Activated naive CD4-positive, alpha-beta T cell treated with Interleukin-2 at 50 U/mL for 16 hours (primary cell): ENCODE measurements around the gene DGCR8.

Experiments
- DNase-seq: peaks from one replicate; pipeline ENCODE4 v3.0.0-alpha.2; 2020

The DGCR8 gene

DNA sequence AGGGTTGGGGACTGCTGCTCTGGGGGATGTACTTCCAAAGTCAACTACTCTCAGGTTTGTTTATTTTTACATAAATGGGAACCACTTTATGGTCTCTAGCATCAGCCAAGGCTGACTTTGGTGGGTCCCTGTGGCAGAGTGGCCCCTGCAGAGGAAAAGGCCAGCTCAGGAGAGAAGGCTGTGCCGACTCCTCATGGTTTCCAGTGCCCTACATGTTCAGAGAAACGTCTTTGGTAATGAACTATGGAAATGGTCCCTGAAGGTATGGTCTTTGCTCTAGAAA is 48.5 kb downstream of the DGCR8 start:
- no peak for DNase-seq

DNA sequence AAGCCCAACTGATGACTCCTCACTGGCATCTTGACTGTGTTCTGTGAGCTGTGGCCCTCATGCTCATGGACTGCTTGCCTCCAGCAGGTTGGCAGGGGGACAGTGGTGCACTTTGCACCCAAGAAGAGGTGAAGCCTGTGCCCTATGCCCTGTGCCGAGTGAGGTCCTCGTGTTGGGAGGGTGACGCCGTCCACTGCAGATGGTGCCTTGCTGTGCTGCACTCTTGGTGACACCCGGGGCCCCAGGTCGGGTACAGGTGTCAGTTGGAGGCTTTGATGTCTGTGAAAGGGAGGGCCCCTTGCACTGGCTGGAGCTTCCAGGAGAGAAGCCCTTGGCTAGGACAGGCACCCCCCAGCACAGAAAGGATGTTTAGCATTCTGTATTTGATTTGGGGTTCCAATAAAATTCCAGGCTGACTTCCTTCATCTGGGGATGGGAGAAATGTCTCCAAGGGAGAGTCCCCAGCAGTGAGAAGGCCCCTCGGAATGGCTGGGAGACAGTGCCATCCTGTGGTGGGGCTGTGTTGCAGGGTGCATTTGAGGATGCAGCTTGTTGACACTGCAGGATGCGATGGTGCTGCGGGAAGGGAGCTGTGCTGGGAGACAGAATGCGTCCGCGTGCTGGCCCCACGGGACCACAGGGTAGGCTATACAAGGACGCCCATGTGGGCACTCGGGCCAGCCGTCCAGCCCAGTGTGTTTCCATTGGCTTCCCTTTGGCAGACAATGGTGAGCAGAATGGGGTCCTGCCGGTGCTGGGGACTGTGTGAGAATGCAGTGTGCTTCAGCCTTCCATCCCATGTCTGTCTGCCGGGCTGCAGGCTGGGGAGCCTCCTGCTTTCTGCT is 49.1 kb downstream of the DGCR8 start:
- peak; percentile 63 for DNase-seq

DNA sequence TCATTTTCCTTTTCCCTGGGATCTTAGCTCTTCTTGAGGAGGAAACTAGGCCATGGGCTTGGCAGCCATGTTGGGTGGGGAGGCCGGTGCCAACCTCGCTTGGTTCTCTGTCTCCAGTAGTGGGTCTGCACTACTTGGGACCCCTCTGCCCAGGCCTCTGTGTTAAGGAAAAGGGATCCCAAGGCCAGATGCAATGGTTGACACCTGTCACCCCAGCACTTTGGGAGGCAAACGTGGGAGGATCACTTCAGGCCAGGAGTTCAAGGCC is 49.6 kb downstream of the DGCR8 start:
- no peak for DNase-seq

GRCh38 chr22:20130319-20130718 is 50.3 kb downstream of the DGCR8 start:
- peak; percentile 16 for DNase-seq

GRCh38 chr22:20130731-20131596 is 50.9 kb downstream of the DGCR8 start:
- DNase-seq, result peak; percentile 81

DNA sequence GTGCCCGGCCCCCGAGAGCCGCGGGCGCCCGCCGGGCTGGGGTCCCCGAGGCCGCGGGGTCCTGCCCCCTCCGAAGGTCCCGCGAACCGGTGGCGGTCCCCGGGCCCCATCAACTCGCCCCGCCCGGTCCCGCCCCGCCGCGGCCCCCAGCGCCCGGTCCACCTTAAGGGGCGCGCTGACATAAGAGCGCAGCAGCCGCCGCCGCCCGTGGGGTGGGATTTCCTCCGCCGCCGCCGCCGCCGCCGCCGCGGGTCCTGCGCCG is 51.5 kb downstream of the DGCR8 start, which contains the start of gene ZDHHC8:
Gene ZDHHC8, plus strand, starts transcription at position 208 of the 262 bp plus-strand sequence. CDS start 144 bp downstream, outside the sequence.
- peak; percentile 51 for DNase-seq

DNA sequence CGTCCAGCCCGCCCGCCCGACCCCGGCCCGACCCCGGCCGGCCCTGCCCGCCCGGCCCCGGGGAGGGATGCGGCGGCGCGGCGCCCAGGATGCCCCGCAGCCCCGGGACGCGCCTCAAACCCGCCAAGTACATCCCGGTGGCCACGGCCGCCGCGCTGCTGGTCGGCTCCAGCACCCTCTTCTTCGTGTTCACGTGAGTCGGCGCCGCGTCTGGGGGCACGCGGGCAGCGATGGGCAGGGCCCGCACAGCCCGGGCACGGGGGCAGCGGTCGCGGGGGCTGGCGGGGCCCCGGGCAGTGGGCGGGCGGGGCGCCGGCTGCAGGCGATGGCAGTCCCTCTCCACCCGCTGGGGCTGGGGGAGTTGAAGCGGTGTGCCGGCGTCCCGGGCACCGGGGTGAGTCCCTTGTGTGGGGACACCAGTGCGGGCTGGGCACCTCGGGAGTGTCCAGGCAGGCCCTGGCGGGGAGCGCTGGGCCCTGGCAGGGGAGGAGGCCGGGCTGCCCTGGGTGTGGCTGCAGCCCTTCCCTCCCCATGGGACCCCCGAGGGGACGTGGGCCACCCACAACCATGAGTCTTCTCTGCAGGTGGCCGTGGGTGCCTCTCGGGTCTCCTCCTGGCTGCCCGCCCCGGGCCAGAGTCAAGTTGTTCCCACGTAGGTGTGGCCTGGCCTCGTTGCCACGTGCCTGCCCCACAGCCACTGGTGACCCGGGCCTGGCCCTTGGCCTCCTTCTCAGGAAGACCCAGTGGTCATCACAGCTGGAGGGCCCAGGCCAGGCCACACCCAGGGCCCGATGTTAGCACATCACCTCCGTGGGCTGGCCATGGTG is 52.0 kb downstream of the DGCR8 start:
- DNase-seq, result peak; percentile 17

DNA sequence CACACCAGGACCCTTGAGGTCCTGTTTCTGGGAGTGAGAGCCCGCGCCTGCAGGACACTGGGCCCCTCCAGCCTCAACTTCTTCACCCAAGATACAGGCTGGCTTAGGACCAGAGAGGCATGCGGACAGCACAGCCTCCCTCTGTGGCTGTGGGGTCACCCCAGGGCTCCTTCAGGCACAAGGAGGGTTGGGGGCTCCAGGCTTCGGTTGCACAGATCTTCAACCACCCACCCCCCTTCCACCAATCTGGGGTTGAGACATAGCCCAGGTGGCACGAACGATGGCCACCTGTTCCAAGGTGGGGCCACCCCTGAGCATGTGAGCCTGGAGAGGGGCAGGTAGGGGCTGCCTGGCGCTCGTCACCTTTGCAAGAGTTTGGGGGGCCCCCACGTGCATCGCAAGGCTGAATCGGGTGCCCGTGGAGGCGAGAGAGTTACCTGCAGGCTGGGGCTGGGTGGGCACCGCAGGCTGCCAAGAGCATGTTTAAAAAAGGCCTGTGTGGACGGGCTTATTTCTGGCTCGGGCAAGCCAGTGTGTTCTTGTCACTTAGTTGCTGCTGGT is 52.7 kb downstream of the DGCR8 start:
- no peak for DNase-seq

GRCh38 chr22:20133930-20134549 is 54.0 kb downstream of the DGCR8 start:
- DNase-seq, result no peak

GRCh38 chr22:20135265-20135664 is 55.2 kb downstream of the DGCR8 start:
- no peak for DNase-seq

GRCh38 chr22:20135806-20136602 is 56.0 kb downstream of the DGCR8 start:
- DNase-seq, result no peak

DNA sequence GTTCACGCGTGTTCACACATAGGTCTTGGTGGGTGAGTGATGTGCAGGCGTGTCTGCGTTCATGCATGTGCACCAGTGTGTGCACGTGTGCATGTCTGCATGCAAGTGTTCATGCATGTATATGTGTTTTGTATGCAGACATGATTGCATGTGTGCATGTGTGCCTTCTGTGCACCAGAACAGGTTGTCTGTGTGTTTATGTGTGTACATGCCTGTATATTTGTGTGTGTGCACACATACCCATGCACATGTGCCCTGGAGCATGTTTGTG is 56.5 kb downstream of the DGCR8 start:
- no peak for DNase-seq

- no peak for DNase-seq
These were observed 57.1 kb downstream of the DGCR8 start for GRCh38 chr22:20137113-20137512.

GRCh38 chr22:20137671-20138416 is 57.8 kb downstream of the DGCR8 start:
- DNase-seq, result no peak

- no peak for DNase-seq
These were observed 58.3 kb downstream of the DGCR8 start for GRCh38 chr22:20138417-20138738.

GRCh38 chr22:20138868-20139267 is 58.8 kb downstream of the DGCR8 start:
- DNase-seq, result no peak

GRCh38 chr22:20139391-20140106 is 59.5 kb downstream of the DGCR8 start:
- no peak for DNase-seq

GRCh38 chr22:20140107-20140445 is 60.0 kb downstream of the DGCR8 start:
- DNase-seq, result no peak

GRCh38 chr22:20140521-20140964 is 60.5 kb downstream of the DGCR8 start:
- no peak for DNase-seq

DNA sequence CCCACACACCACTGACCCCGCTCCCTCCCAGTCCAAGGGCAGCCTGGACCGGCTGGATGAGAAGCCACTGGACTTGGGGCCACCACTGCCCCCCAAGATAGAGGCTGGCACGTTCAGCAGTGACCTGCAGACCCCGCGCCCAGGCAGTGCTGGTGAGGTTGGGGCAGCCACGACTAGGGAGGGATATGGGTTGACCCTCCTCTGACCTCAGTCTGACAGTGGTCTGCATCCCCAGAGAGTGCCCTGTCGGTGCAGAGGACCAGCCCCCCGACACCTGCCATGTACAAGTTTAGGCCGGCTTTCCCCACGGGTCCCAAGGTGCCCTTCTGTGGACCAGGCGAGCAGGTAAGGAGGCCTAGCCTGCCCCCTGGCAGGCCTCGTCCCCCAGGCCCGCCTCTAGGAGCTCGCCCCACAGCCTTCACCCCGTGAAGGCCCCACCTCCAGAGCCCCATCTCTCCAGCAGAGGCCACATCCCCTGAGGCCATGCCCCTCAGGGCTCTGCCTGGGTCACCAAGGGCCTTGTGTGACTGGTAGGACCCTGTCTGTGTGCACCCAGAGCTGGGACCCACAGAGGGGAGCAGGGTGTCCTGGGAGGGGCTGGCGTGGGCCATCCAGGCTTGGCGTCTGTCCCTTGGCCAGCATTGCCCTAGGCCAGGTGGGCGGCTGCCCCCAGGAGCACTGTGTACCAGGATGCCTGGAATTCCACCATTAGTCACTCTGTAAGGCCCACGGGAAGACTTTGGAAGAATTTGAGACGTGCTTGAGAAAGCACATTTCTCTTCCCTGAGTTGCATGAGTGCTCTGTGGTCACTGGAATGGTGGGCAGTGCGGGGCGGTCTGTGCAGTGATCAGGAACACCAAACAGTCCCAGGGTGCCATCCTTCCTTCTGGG is 61.4 kb downstream of the DGCR8 start:
- no peak for DNase-seq
